Measurements from ENCODE around the gene ZC3H4.
"Not testable (repeated sequence)": the region's sequence is repeated elsewhere in the genome, so short reads cannot be mapped to it uniquely, and the experiment has no call there.

Gene ZC3H4

GRCh38 chr19:47107202-47107952, 6.2 kb downstream of the ZC3H4 start:
- peak; percentile 21 for DNase-seq

GRCh38 chr19:47106821-47107201, 6.8 kb downstream of the ZC3H4 start:
- no peak for DNase-seq

- DNase-seq: no peak
Measured at GRCh38 chr19:47105874-47106273, 7.7 kb downstream of the ZC3H4 start.

GRCh38 chr19:47104680-47105079, 8.9 kb downstream of the ZC3H4 start:
- no peak for DNase-seq

GRCh38 chr19:47102346-47103060, 11.1 kb downstream of the ZC3H4 start:
- no peak for DNase-seq

GRCh38 chr19:47101116-47101515, 12.5 kb downstream of the ZC3H4 start:
- DNase-seq: not testable (repeated sequence)

- DNase-seq: no peak
Measured at GRCh38 chr19:47100290-47100689, 13.3 kb downstream of the ZC3H4 start.

GRCh38 chr19:47099576-47100050, 14.0 kb downstream of the ZC3H4 start:
- no peak for DNase-seq

GRCh38 chr19:47098608-47099007, 15.0 kb downstream of the ZC3H4 start:
- no peak for DNase-seq

GRCh38 chr19:47097396-47098201, 16.0 kb downstream of the ZC3H4 start:
- DNase-seq: no peak

GRCh38 chr19:47096721-47097120, 16.9 kb downstream of the ZC3H4 start:
- no peak for DNase-seq

- DNase-seq: no peak
Measured at GRCh38 chr19:47096100-47096704, 17.4 kb downstream of the ZC3H4 start.

- DNase-seq: no peak
Measured at GRCh38 chr19:47095476-47096099, 18.0 kb downstream of the ZC3H4 start.

GRCh38 chr19:47094557-47095475, 18.8 kb downstream of the ZC3H4 start:
- no peak for DNase-seq

GRCh38 chr19:47093841-47094240, 19.7 kb downstream of the ZC3H4 start:
- no peak for DNase-seq

GRCh38 chr19:47093254-47093653, 20.3 kb downstream of the ZC3H4 start:
- DNase-seq: no peak

- no peak for DNase-seq
Measured at GRCh38 chr19:47089767-47090350, 23.7 kb downstream of the ZC3H4 start.

- DNase-seq: no peak
Measured at GRCh38 chr19:47086280-47086679, 27.3 kb downstream of the ZC3H4 start.

GRCh38 chr19:47084879-47085439, 28.6 kb downstream of the ZC3H4 start:
- no peak for DNase-seq

GRCh38 chr19:47082493-47082892, 31.1 kb downstream of the ZC3H4 start:
- DNase-seq: no peak

- DNase-seq: no peak
Measured at GRCh38 chr19:47081095-47081494, 32.5 kb downstream of the ZC3H4 start.
